ENCODE results near the gene CCDC146. TPM values are rescaled to one million over a fixed set of nuclear protein-coding genes. Genes with fewer than 3 reads are reported as not detected.

The CCDC146 gene
- polyA plus RNA-seq, 1 donor from 2014 or later: 13.0 TPM

GRCh38 chr7:77262316-77262715 lies 139.9 kb downstream of the CCDC146 start:
- TF ChIP-seq MXI1 (conservative IDR thresholded peaks at IDR 0.05; ENCODE audit: poor library complexity, severe bottlenecking): no peak
- TF ChIP-seq EP300 (conservative IDR thresholded peaks at IDR 0.05; ENCODE audit: poor library complexity, severe bottlenecking): no peak
- no peak for TF ChIP-seq SMC3 (conservative IDR thresholded peaks at IDR 0.05; ENCODE audit: poor library complexity)
- TF ChIP-seq EZH2 (IDR thresholded peaks at IDR 0.05; ENCODE audit: borderline replicate concordance, insufficient read depth, low read length, poor library complexity, severe bottlenecking): no peak
- TF ChIP-seq REST (IDR thresholded peaks at IDR 0.05; ENCODE audit: borderline replicate concordance): no peak
- TF ChIP-seq TAF1 (IDR thresholded peaks at IDR 0.05; ENCODE audit: low read depth): no peak
- no peak for TF ChIP-seq RAD21 (conservative IDR thresholded peaks at IDR 0.05)
- TF ChIP-seq POLR2AphosphoS5 (IDR thresholded peaks at IDR 0.05): no peak
- Histone ChIP-seq H3K27me3 (ENCODE audit: insufficient read depth, low read depth, low read length) (no peaks in the 10 kb centered on the region), H3K36me3 (ENCODE audit: insufficient read depth, low read length) (no peaks in the 10 kb centered on the region), H3K9me2 (ENCODE audit: insufficient read depth, low read length) (no peaks in the 10 kb centered on the region), H3K4me2 (ENCODE audit: low read length) (no peak overlapping the region), H3K9me3 (ENCODE audit: low read length) (no peaks in the 10 kb centered on the region), H3K79me2 (replicated peaks; ENCODE audit: insufficient read depth, low read length) (no peaks in the 10 kb centered on the region), H4K20me1 (ENCODE audit: insufficient read depth) (no peaks in the 10 kb centered on the region), H3K27ac (ENCODE audit: low read length) (no peak overlapping the region), H3F3A (ENCODE audit: insufficient read depth, low read length, poor library complexity, severe bottlenecking) (no peaks in the 10 kb centered on the region), H3K4me3 (ENCODE audit: low read length) (no peak overlapping the region), H3K9ac (ENCODE audit: low read length) (no peak overlapping the region), H2AFZ (ENCODE audit: low read depth, low read length) (no peak overlapping the region)

- no peaks in the 10 kb centered on the region for H3K36me3 ChIP-seq (ENCODE audit: insufficient read depth, low read length)
- no peak overlapping the region for H3K27ac ChIP-seq (ENCODE audit: low read length)
- H3F3A ChIP-seq (ENCODE audit: insufficient read depth, low read length, poor library complexity, severe bottlenecking): no peaks in the 10 kb centered on the region
- TF ChIP-seq TAF1 (IDR thresholded peaks at IDR 0.05; ENCODE audit: low read depth): no peak
- TF ChIP-seq SMC3 (conservative IDR thresholded peaks at IDR 0.05; ENCODE audit: poor library complexity): no peak
- TF ChIP-seq EZH2 (IDR thresholded peaks at IDR 0.05; ENCODE audit: borderline replicate concordance, insufficient read depth, low read length, poor library complexity, severe bottlenecking): no peak
- TF ChIP-seq CTCF (IDR thresholded peaks at IDR 0.05; ENCODE audit: poor library complexity, severe bottlenecking): no peak
- TF ChIP-seq POLR2AphosphoS5 (IDR thresholded peaks at IDR 0.05): no peak
- TF ChIP-seq EP300 (conservative IDR thresholded peaks at IDR 0.05; ENCODE audit: poor library complexity, severe bottlenecking): no peak
- TF ChIP-seq MXI1 (conservative IDR thresholded peaks at IDR 0.05; ENCODE audit: poor library complexity, severe bottlenecking): no peak
- no peak for TF ChIP-seq REST (IDR thresholded peaks at IDR 0.05; ENCODE audit: borderline replicate concordance)
- H3K79me2 ChIP-seq (replicated peaks; ENCODE audit: insufficient read depth, low read length): no peaks in the 10 kb centered on the region
- no peak overlapping the region for H3K4me2 ChIP-seq (ENCODE audit: low read length)
- no peaks in the 10 kb centered on the region for H4K20me1 ChIP-seq (ENCODE audit: insufficient read depth)
- no peak overlapping the region for H2AFZ ChIP-seq (ENCODE audit: low read depth, low read length)
- H3K27me3 ChIP-seq (ENCODE audit: insufficient read depth, low read depth, low read length): no peaks in the 10 kb centered on the region
- no peaks in the 10 kb centered on the region for H3K9me3 ChIP-seq (ENCODE audit: low read length)
- H3K9ac ChIP-seq (ENCODE audit: low read length): no peak overlapping the region
- no peak overlapping the region for H3K4me3 ChIP-seq (ENCODE audit: low read length)
- no peaks in the 10 kb centered on the region for H3K9me2 ChIP-seq (ENCODE audit: insufficient read depth, low read length)
Observed at GRCh38 chr7:77265666-77266065, 143.3 kb downstream of the CCDC146 start.

All from neural cell (in vitro differentiated cells).